H1 (cell line): ENCODE results near the gene RAPH1. TPM values are rescaled to one million over a fixed set of nuclear protein-coding genes. Genes with fewer than 3 reads are reported as not detected.

ENCODE experiments used
- CBX8 ChIP-seq: fragments of 300-800, 300-1000 bp; sonication (generic); IDR thresholded peaks from 2 replicates; pipeline ENCODE4 v1.7.1; 2016; ENCODE audit warnings: low read depth, low read length, borderline replicate concordance
- CHD7 ChIP-seq: fragments of 300-600 bp; sonication (generic); IDR thresholded peaks from 2 replicates; pipeline ENCODE4 v1.7.1; 2012; ENCODE audit warnings: low read length, moderate library complexity, mild to moderate bottlenecking, inconsistent platforms; ENCODE audit not compliant: insufficient replicate concordance
- CREB1 ChIP-seq: IDR thresholded peaks from 2 replicates; pipeline ENCODE4 v1.6.1; 2012; ENCODE audit warnings: inconsistent platforms
- E2F6 ChIP-seq: IDR thresholded peaks from 2 replicates; pipeline ENCODE4 v1.6.1; 2012; ENCODE audit warnings: inconsistent platforms
- EP300 ChIP-seq, 2 experiments: IDR thresholded peaks; 1 replicate in 1 of 2; 2 replicates in 1 of 2; pipeline ENCODE4 v1.6.1; 2011 to 2012; ENCODE audit warnings: low read depth in 2 of 2, low read length in 2 of 2, mild to moderate bottlenecking in 2 of 2, borderline replicate concordance in 1 of 2, inconsistent platforms in 1 of 2, moderate library complexity in 1 of 2
- MAX ChIP-seq: IDR thresholded peaks from 2 replicates; pipeline ENCODE4 v1.6.1; 2012; ENCODE audit warnings: inconsistent platforms
- NRF1 ChIP-seq: IDR thresholded peaks from 2 replicates; pipeline ENCODE4 v1.6.1; 2011; ENCODE audit warnings: mild to moderate bottlenecking, low read depth, low read length, improper control_type of control experiment
- POLR2AphosphoS5 ChIP-seq: IDR thresholded peaks from 2 replicates; pipeline ENCODE4 v1.6.1; 2011; ENCODE audit warnings: low read depth, low read length
- RNF2 ChIP-seq: fragments of 200-900, 300-1000 bp; sonication (generic); IDR thresholded peaks from 2 replicates; pipeline ENCODE4 v1.7.1; 2016; ENCODE audit warnings: borderline replicate concordance, low read depth, mild to moderate bottlenecking, antibody characterized with exemption, low read length; ENCODE audit not compliant: poor library complexity, severe bottlenecking; ENCODE audit errors: missing control alignments
- SP1 ChIP-seq: IDR thresholded peaks from 2 replicates; pipeline ENCODE4 v1.6.1; 2011; ENCODE audit warnings: low read depth, low read length
- SRF ChIP-seq: IDR thresholded peaks from 2 replicates; pipeline ENCODE4 v1.6.1; 2011; ENCODE audit warnings: mild to moderate bottlenecking, low read depth, low read length, moderate library complexity
- polyA plus RNA-seq, 7 experiments: library from polyadenylated mRNA; depleted of rRNA in 3 of 7; stranded (reverse) in 5 of 7; unstranded in 2 of 7; fragments of >200 nt in 5 of 7; fragments of 200-250 nt in 2 of 7; gene quantifications; 1 replicate in 5 of 7; 2 replicates in 1 of 7; 4 replicates in 1 of 7; pipeline versions ENCODE4 v1.2.1 to v1.2.3, GENCODE V29; 2011 to 2013; ENCODE audit warnings: missing spikeins in 2 of 7, mixed read lengths in 2 of 7
- total RNA-seq: library from RNA; stranded (reverse); fragmentation: NEBNext Ultra II Directional; extraction: Animal tissue kit (Norgen Biotek cat#: 25700); gene quantifications from 2 replicates; pipeline ENCODE4 v1.2.1, GENCODE V29; 2021

Gene RAPH1
- total and polyA plus RNA-seq, 2 of the 8 experiments (the other 6 are each of a cell fraction or from before 2014, with no cell fraction given), result 3.8 to 27.4 TPM

- TF ChIP-seq CHD7, result no peak
- no peak for TF ChIP-seq CREB1
- no peak for TF ChIP-seq SP1
- TF ChIP-seq E2F6, result no peak
- TF ChIP-seq MAX, result no peak
- TF ChIP-seq POLR2AphosphoS5, result no peak
- TF ChIP-seq CBX8, result no peak
- TF ChIP-seq EP300 (IDR thresholded peaks at IDR 0.05; ENCODE audit: borderline replicate concordance in 1 of 2, low read depth in 2 of 2, low read length in 2 of 2), result no peak
- TF ChIP-seq SRF, result no peak
- TF ChIP-seq NRF1, result no peak
- no peak for TF ChIP-seq RNF2
These were observed 8.8 kb upstream of the RAPH1 start (continued) for GRCh38 chr2:203543898-203544328.
